Measurements from ENCODE around the gene FRAT2.
"Not testable (repeated sequence)": the region's sequence is repeated elsewhere in the genome, so short reads cannot be mapped to it uniquely, and the experiment has no call there.

The FRAT2 gene

DNA sequence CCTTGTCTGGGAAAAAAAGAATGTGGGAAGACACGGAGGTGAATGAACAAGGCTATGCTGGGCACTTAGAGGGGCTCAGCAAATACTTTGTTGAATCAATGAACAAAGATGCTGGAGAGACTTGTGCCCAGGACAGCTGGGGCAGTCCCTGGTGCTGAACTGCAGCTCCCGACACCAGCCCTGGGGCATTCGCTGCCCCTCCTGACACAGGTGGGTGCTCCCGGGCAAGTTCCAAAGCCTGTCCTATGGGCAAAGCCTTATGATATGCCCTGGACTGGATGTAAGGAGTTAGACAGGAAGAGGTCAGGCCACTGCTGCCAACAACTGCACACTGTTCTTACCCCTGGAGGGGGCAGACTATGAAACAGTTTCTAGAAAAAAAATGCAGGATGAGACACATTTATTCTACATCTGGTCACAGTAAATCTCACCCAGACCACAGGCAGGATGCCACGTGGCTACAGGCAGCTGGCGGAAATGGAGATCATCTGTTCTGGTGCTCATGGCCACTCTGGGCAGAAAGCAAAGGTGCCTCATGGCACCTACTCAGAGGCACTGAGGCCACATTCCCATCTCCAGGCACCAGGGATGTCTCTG lies 21.9 kb upstream of the FRAT2 start:
- no peak for DNase-seq

DNA sequence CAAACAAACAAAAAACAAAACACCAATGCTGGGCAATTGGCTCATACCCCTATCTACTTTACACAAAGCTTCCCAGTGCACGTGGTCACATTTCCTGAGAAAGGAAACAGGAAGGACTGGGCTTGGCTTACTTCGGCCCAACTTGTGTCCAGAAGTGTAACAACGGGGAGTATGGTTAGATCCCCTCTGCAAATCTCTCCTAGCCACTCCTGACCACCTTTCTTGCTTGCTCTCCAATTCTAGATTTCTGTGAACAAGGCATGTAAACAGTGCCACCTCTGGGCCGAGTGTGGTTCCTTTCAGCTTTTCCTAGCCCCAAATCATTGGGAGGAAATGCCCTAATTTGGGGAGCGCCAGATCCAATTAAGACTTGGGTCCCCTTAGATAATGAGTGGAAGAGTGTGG lies 21.0 kb upstream of the FRAT2 start:
- DNase-seq = peak; percentile 30

DNA sequence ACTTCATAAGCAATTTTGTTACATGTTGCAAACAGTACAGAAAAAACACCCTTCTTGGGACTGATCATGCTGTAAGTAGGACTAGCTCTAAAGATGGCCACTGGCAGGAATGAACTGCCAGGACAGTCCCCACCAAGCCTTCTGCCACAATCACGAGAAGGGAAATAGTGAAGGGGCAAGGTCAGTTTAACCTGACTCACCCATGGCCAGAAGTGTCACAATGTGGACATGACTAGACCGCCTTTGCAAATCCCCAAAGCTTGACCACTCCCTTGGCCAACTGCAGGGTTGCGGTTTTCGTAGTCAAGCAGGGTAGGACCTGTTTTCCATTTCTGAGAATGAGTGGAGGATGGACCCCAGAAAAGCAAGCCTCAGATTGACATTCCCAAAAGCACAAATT lies 19.4 kb upstream of the FRAT2 start:
- DNase-seq = no peak

DNA sequence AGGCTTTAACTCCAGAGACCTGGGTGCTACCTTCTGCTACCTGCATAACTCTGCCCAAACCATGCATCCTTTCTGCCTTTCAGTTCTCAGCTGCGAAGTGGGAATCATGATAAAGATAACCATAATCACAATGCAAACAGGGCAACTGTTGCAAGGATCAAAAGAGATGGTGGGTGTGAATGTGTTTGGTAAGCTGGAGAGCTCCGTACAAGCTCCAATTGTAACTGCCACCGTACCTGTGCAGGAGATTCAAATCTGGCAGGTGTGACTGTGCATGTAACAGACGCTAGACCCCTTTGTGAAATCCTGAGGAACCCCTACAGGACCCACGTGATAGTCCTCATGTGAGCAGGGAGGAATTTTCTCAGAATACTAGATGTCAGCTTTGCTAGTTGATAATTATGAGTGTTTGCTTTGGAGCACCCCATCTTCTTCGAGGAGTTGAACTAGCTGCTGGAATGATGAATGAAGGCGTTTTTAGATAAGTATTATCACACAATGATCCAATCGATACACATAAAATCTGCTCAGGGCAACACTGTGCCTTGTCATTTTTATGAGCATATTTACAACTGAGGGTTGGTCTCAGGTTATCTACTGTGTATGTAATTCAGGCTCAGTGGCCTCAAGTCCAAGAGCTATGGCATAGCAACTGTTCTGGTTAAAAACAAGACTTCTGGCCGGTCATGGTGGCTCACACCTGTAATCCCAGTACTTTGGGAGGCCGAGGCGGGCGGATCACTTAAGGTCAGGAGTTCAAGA lies 15.4 kb upstream of the FRAT2 start:
- DNase-seq = no peak

DNA sequence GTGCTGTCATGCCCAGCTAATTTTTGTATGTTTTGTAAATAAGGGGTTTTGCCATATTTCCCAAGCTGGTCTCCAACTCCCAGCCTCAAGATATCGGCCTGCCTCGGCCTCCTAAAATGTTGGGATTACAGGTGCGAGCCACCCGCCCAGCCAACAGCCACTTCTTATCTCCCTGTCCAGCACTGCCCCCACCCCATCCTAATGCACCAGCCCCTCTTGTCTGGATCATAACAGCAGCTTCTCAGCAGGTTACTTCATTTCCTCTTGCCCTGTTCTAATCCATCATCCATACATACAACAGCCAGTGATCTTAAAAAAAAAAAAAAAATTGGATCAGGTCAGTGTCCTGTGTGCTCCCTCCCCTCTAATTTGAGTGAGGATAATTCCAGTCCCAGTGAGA lies 12.8 kb upstream of the FRAT2 start:
- no peak for DNase-seq

DNA sequence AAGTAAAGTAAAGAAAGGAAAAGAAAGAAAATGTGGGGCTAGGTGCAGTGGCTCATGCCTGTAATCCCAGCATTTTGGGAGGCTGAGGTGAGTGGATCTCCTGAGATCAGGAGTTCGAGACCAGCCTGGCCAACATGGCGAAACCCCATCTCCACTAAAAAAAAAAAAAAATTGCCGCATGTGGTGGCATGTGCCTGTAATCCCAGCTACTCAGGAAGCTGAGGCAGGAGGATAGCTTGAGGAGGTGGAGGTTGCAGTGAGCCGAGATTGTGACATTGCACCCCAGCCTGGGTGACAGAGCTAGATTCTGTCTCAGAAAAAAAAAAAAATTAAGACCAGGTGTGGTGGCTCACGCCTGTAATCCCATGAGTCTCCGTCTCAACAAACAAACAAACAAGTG lies 9.1 kb upstream of the FRAT2 start:
- not testable (repeated sequence) for DNase-seq

DNA sequence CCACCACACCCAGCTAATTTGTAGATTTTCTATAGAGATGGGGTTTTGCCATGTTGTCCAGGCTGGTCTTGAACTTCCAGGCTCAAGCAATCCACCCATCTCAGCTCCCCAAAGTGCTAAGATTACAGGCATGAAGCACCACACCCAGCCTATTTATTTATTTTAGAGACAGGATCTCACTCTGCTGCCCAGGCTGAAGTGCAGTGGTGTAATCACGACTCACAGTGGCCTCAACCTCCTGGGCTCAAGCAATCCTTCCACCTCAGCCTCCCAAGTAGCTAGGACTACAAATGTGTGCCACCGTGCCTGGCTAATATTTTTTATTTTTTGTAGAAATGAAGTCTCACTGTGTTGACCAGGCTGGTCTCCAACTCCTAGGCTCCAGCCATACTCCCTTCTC lies 6.9 kb upstream of the FRAT2 start:
- DNase-seq = no peak

DNA sequence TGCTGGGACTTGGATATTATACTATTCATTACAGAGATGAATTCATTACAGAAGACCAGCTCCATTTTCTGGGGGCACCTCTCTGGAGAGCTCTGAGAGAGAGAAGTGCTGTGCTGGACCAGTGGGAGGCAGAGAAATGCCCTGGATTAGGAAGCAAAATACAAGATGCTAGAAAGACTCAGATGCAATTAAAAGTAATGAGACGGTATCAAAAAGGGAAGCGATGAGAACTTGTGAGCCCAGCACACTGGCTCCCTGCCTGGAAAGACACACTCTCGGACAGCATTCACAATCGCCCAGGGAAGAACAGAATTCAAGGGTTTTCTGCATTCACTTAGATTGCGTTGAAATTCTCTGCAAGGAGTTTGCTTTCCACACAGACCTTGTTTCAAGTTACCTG lies 3.5 kb upstream of the FRAT2 start:
- DNase-seq = no peak

DNA sequence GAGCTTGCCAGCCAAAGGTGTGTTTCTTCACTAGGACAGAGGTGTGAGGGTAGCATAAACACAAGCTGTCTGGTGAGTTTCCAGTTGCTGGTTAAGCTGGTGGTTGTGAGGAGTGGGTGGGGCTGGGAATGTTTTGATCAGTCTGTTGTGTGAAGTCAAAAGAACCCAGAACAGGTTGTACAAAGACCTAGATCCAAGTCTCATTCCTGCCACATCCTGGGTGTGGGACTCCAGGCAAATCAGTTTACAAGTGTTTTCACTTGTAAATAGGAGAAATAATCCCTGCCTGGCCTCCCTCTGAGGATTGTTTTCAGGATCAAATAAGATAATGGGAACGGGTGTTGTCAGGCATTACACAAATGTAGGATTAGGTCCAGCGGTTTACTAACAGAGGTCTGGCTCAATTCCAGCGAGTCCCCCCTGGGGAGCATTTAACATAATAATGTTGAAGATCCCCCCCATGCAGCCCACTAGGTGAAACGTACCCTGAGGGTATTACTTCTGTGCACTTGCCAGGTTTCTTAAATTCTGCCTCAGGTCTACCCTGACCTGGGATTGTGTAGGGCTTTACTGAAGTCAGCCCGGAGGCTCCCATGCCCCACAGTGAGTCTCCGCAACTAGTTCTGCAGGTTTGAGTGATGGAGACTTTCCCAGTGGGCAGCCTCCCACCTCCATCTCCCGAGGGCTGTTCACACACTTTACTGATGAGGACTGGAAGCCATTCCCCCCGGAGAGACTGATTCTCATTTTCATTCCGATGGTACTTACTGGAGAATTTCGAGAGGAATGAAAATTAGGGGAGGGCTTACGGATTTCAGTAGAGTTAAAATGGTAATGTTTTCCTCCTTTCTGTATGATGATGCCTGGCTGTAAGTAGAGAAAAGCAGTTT lies 2.7 kb upstream of the FRAT2 start:
- no peak for DNase-seq

DNA sequence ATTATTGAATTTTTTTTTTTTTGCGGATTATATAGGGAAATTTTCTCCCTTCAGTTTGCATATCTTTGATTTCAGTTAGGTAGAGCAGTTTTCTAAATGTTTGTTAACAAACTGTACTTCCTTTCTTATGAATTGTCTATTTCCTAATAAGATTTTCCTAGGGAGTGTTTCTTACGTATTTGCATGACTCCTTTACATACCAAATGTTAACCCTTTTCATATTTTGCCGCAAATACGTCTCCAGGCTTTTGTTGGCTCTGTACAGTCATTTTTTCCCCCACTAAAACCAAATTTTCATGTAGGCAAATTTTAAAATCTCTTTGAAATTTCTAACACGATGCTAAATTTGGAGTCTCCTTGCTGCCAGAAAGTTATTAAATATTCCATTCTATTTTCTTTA lies 1.9 kb upstream of the FRAT2 start:
- no peak for DNase-seq

DNA sequence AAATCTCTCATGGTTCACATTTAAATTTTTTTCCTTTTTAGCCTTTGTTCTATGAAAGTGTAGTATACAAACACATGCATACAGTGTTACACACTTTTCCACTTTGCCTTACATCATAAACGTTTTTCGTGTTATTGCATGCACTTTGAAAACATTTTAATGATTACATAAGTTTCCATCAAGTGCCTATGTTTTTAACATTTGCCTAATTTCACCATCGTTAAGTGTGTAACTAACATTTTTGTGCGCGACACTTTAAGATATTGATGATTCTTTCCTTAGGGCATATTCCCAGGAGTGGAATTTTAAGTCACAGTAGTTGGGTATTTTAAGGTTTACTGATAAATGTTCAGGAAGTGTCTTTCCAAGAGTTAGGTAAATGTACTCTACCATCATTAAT lies 1.5 kb upstream of the FRAT2 start:
- no peak for DNase-seq

DNA sequence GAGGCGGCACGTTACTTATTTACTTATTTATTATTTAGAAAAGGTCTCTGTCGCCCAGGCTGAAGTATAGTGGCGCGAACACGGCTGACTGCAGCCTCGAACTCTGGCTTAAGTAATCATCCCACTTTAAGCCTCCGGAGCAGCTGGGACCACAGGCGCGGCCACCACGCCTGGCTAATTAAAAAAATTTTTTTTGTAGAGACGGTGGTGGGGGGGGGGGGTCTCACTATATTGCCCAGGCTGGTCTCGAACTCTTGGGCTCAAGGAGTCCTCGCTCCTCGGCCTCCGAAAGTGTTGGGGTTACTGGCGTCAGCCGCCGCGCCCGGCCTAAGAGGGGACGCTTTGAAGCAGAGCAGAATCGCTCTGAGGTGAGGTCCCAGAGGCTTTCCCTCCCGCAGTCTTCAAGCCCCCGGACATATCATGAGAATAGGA lies 675 bp upstream of the FRAT2 start:
- no peak for DNase-seq

DNA sequence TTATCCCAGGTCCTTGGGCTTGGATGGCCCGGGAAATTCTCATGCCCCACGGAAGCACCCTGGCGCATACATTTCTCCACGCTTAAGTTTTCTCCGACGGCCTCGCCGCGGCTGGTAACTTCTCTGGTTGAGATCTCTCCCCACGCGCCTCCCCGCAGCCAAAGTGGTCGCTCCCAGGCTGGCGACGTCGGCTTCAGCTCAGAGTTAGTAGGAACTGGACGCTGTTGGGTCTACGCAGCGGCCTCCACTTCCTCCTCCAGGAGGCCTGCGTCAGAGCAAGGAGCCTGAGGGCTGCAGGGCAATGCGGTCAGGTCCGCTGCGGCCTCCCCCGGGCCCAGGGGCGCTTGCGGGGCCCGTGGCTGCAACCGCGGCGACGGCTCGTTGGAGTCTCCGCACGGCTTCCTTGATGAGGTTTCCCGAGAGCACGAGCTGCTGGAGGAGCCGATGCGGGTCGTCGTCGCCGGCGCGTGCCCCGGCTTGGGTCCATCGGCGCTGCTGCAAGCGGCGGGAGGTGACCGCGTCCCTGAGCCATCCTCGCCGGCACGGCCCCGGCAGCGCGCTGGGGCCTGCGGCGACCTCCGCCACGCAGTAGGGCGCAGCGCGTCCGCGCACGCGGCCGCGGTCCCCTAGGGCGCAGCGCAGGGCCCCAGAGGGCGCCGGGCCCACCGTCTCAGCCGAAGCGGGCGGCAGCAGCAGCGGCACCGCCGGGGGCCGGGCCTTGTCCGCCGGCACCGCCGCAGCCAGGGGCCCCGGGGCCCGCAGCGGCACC lies 744 bp downstream of the FRAT2 start:
- DNase-seq = peak; percentile 41

DNA sequence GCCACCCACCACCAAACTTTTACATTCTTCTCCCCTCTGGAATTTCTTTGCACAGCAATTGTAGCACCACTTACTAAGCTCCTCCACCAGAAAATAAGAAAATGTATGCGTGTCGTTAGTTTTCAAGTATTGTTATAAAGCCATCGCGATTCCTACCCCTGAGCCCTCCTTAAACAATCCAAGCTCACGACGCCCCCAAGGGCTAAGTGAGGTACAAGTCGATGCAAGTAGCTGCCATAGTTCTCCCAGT lies 1.3 kb downstream of the FRAT2 start:
- DNase-seq = peak; percentile 40

DNA sequence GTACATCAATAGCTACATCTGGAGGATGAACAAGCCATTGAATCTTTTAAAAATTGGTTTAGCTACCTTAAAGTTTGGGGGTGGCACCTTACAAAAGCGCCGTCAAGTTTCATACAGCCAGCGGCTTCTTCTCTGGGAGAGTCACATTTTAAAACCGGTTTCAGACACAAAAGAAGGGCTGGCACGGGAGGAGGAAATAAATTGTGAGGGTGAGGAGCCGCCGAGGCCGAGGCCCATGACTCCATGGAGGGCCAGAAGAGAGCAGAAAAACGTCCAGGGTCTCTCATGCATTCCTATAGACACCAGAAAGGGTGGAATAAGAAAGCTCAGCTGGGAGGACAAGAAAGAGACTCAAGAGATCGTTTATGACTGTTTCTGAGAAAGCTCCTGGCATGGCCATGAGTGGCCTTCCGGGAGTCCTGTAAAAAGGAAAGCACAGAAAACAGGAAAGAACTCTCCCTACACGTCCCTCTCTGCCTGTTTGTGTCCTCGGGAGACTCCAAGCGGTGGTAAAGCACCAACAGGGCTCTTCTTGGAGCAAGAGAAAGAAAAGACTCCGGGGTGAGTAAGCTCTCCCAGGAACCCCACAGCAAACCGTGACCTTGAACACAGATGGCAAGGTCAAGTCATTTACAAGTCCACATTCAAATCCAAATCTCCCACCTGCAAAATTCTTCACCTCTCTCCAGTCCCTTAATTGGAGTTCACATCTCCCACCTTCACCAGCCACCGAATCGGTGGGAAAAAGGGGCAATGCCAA lies 1.8 kb downstream of the FRAT2 start:
- DNase-seq = peak; percentile 49

DNA sequence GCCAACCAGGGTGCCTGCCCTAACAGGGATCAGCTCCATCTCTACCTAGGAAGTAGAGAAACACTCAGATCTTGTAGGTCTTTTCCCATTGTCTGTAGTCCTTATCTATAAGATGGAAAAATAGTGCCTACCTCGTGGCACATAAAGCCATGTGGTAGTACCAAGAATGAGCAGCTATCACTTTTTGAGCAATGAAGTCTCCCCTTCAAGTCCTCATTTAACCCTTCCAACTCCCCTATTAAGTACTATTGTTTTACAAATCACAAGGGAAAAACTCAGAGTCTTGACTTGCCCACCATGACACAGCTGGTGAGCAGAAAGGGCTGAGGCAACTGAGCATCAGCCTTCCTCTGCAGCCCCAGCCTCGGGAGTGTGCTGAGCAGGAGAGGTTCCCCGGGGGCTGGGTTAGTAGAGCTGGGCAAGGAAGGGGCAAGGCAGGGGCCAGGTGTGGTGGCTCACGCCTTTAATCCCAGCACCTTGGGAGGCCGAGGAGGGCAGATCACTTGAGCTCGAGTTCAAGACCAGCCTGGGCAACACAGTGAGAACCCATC lies 3.3 kb downstream of the FRAT2 start:
- DNase-seq = no peak

DNA sequence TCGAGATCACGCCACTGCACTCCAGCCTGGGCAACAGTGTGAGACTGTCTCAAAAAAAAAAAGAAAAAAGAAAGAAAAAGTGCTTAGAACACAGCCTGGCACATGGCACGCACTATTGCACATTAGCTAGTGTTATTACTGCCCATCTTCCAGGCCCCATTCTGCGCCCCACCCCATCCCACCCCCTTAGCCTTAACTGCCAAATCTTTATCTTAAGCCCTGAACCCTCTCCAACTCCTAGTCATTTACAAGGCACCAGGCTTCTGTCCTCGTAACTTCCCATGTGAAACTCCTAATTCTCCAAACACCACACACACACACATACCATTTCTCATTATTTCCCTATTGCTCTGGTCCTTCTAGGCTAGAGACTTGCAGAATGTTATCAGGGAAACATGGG lies 4.8 kb downstream of the FRAT2 start:
- DNase-seq = no peak

DNA sequence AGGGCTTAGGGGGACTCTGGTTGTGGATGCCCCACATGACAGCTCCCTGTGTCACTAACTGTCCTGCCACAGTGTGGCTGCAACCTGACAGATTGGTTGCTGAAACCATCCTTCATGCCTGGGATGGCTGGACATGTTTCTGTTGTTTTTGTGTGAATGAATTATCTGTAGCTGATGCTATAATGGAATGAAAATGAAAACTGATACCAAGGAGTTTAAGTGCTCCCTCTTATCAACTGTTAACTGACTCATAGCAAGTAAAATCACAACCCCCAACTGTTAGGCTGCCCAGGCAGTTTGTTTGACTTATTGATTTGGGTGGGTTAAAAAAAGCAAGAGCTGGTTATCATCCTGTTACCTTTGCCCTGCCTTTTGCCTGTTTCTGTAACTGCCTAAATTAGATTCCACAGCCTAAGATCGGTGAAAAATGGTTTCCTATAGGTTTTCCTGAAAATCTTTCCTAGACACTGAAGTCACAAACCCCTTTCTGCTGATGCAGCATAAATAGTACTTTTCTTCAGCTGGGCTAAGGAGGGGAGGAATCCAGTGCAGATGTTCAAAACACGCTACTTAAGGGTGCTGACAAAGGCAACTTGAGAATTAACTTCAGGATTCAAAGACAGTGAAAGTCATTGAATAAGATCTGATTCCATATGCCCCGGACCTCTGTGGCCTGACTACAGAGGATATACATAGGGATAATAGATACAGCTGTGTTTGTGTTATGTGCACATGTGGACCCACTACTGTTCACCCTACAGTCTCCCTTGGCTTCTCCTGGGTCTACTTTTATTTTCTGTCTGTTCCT lies 5.7 kb downstream of the FRAT2 start:
- DNase-seq = no peak

DNA sequence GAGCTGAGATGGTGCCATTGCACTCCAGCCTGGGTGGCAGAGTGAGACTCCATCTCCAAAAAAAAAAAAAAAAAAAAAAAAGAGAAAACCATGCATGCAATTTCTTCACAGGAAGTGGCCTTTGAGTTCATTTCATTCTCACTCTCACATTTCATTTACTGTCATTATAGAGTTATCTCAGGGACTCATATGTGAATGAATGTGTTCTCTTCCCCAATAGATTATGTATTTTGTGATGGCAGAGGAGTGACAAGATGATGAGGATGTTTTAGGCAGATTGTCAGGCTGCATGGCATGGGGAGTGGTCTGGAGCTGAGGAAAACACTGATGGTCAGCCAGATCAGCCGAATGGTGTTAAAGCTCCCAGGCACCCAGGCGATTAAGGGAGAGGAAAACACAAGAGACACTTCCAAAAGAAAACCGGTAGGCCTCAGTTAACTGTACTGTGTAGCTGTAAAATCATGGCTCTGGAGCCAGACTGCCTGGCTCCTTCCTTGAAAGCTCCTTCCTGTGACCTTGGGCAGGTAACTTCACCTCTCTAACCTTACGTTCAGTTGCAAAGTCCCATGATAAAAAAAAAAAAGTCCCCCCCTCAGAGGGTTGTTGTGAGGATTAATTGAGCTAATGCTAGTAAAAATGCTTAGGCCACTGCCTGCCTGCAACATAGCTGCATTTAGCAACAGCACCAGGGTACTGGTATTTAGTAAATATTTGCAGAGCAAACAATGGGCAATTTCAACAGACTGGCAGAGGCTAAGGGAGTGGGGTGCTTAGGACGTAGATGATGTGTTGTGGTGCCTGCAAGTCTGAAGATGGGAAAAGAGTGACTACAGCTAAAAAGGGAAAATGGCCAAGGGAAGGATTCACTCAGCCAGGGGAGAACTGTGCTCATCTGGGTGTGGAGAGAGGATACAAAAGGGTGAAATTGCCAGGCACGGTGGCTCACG lies 6.9 kb downstream of the FRAT2 start:
- no peak for DNase-seq

DNA sequence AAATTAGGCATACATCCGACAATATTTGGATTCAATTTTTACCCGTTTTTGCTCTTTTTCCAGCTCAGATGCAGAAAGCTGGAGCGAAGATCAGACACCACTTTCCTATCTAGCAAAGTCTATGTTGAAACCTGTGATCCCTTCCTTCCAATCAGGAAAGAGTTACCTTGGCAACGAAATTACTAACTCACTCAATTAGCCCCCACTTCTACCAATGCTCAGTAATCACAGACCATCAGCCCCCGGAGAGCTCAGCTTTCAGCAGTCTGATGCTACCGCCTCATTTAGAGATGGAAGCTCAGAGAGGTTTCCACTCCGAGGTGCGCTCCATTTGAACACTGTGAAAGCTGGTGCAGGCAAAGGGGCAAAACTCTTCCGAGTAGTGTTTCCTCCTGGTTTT lies 8.8 kb downstream of the FRAT2 start:
- no peak for DNase-seq

Data from right hindlimb (tissue), 1 donor.